A204.1 (cell line): Measurements from ENCODE around the gene CYP39A1.

Experiments used
- FAIRE-seq: peaks from 2 replicates; lab custom pipeline; 2012; peaks lifted over from hg19 to GRCh38; lab: Jason Lieb, UNC

CYP39A1 gene

GRCh38 chr6:46511320-46511719 is 141.3 kb downstream of the CYP39A1 start:
- no peak for FAIRE-seq

GRCh38 chr6:46510651-46511050 is 142.0 kb downstream of the CYP39A1 start:
- FAIRE-seq, result no peak

- no peak for FAIRE-seq
These were observed 142.6 kb downstream of the CYP39A1 start for GRCh38 chr6:46509981-46510510.

- FAIRE-seq, result no peak
These were observed 143.6 kb downstream of the CYP39A1 start for GRCh38 chr6:46509063-46509462.

DNA sequence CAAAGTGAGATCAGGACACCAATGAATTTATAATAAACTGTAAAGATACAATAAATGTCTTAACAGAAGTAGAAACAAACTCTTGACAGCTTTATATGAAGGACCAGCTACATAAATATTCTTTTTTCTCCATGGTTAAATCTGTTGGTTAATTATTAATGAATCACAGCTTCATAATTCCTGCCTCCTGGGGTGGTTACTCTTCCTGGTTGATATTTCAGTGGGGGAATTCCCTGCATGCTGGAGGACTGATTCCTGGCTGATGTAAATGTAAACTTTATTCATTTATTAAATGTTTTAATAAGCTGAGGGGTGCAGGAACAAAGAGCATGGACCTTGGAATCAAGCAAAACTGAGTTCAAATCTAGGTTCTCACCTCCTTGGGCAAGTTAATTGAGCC is 145.2 kb downstream of the CYP39A1 start:
- FAIRE-seq, result no peak

DNA sequence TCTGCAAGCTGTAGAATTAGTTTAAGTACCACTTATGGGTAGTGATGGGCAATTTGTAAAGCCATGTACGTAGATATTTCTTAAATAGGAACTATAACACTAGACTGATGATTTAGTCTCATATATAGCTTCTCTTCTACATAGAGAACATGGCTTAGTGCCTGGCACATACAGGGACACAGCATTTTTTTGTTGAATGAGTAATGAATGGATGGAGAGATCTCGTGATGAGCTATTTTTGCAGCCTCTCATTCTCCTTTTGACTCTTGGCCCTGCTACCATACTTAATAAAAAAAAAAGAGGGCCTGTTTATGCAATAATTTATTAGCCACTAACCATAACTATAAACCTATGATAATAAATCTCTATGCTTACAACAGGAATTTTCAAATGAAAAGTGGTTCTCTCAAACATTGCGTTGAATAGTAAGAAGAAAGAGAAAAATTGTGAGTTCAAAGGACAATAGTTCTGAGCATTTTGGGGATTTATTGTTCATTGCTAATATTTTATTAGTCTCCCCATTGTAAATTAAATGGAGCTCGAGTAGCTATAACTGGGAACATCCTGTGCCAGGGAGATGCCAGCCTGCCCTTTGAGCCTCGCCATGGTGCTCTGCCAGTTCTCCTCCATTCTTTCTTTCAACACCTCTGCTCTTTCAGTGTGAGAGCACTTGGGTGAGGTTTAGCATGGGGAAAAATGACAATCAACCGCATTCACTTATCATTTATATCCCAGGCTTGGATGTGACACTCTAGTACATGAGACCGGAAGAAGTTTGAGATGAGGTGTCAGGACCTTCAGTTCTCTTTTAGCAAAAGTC is 146.7 kb downstream of the CYP39A1 start:
- FAIRE-seq, result no peak

DNA sequence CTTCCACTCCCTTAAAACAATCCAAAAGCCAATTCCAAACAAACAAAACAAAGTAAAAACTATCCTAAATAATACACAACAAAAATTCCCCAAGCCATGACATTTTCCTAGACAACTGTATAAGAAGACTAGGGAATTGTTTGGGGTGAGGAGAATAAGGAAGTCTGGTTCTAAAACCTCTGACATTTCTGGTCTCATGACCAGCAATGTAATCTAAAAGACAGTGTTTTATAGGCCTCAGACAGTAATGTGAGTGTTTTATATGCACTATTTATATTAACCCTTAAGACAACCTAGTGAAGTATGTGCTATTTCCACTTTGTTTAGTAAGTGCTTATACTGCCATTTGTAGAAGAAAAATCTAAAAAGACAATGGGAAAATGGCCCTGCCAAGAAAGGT is 148.4 kb downstream of the CYP39A1 start:
- no peak for FAIRE-seq

- FAIRE-seq, result no peak
These were observed 150.0 kb downstream of the CYP39A1 start for GRCh38 chr6:46502486-46503119.

DNA sequence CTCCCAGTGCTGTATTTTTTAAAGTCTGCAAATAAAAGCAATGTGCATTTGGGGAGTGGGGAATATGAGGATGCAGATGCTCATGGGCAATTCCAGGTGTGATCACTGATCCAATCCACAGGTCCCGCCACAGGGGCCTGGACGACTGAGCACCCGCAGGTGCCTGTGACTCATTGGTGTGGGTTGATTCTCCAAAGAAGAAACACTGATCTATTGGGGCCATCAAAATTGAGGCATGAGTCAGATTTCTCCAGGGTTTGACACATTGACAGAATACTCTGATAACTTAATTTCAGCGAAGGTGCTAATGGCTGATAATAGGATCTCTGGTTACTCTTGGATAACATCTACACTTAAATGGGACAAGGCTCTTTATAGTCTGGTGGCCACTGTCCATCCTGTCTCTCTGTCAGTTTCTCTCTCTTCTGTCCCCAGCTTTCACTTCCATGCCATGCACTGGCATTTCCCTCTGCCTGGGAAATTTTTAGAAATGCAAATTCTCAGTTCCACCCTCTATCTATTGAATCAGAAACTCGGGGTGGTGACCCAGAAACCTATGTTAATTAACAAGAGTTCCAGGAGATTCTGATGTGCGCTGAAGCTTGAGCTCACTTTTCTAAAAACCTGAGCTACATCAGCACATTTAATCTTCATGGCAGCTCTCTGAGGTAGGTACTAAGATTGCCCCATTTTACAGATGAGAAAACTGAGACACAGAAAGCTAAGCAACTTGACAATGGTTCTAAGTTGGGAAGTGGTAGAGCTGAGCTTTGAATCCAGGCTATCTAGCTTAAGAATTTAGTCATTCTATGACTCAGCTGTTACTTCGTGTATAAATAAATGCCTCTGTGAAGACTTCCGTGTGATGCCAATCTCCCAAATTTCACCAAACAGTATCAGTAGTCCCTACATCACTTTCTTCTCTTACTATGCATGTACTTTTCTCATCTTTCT is 151.2 kb downstream of the CYP39A1 start:
- no peak for FAIRE-seq

DNA sequence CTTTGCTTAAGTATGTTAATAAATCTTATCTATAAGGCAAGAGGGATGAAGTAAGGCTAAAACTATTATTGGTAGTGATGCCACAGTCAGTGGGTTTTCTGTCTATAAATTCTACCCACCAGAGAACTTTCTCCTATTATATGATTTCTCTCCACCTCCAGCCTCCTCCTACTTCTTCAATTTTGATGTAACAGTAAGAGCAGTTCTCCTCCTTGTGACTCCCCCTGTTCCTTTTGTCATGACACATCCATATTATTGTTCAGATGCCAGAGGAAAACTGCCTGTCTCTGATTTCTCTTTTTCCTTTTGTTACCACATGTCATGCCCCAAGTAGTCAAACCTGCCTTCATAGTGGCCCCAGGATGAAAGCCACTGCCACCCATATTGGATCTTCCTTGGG is 152.2 kb downstream of the CYP39A1 start:
- FAIRE-seq, result no peak
